ENCODE results near the gene DLL1. TPM values are rescaled to one million over a fixed set of nuclear protein-coding genes. Genes with fewer than 3 reads are reported as not detected.
A peak's percentile ranks its signal among the peaks of the same experiment; 100 is the strongest.

Gene DLL1
- total RNA-seq, 3 donors from 2014 or later: 11.0 to 24.0 (median 16.5) TPM

GRCh38 chr6:170286246-170286933 lies 4.5 kb downstream of the DLL1 start:
- no peak overlapping the region for H3K4me3 ChIP-seq
- H3K36me3 ChIP-seq (ENCODE audit: low read depth): no peaks in the 10 kb centered on the region
- peak; percentile 72 to 80 (median 73) for DNase-seq
- intact Hi-C loops (cut with DNase I, micrococcal nuclease): no loop called here
- no peaks in the 10 kb centered on the region for H3K9me3 ChIP-seq
- TF ChIP-seq CTCF (IDR thresholded peaks at IDR 0.05): no peak
- peaks cover 32% of the 10 kb centered on the region for H3K4me1 ChIP-seq (ENCODE audit: low read depth)
- peak; percentile 57 for ATAC-seq

DNA sequence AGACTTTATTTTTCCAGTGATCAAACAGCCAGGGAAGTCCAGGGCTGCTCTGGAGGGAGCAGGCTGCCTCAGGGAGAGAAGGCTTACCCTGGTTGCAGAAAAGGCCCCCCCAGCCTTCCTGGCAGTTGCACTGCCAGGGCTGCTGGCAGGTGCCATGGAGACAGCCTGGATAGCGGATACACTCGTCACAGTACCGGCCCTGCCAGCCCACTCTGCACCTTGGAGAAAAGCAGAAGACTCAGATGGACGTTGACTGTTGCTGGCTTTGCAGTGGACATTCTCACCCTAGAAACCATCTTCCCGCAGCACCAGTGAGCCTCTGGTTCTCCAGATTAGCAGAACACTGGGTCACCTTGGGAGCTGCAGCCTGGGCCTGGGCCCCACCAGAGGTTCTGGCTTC lies 5.4 kb downstream of the DLL1 start:
- no peak for DNase-seq
- peaks cover 28% of the 10 kb centered on the region for H3K4me1 ChIP-seq (ENCODE audit: low read depth)

GRCh38 chr6:170284866-170285469 lies 5.9 kb downstream of the DLL1 start:
- DNase-seq: no peak
- no peak overlapping the region for H3K4me3 ChIP-seq
- ATAC-seq: no peak
- TF ChIP-seq CTCF (IDR thresholded peaks at IDR 0.05): no peak
- intact Hi-C loops (cut with DNase I, micrococcal nuclease): no loop called here
- no peaks in the 10 kb centered on the region for H3K36me3 ChIP-seq (ENCODE audit: low read depth)
- no peaks in the 10 kb centered on the region for H3K9me3 ChIP-seq
- H3K4me1 ChIP-seq (ENCODE audit: low read depth): peaks cover 27% of the 10 kb centered on the region

More for the DNA sequence above, 5.4 kb downstream of the DLL1 start:
- no peaks in the 10 kb centered on the region for H3K36me3 ChIP-seq (ENCODE audit: low read depth)
- no peak for ATAC-seq
- no peak overlapping the region for H3K4me3 ChIP-seq
- intact Hi-C loops (cut with DNase I, micrococcal nuclease): no loop called here
- no peaks in the 10 kb centered on the region for H3K9me3 ChIP-seq
- no peak for TF ChIP-seq CTCF (IDR thresholded peaks at IDR 0.05)

DNA sequence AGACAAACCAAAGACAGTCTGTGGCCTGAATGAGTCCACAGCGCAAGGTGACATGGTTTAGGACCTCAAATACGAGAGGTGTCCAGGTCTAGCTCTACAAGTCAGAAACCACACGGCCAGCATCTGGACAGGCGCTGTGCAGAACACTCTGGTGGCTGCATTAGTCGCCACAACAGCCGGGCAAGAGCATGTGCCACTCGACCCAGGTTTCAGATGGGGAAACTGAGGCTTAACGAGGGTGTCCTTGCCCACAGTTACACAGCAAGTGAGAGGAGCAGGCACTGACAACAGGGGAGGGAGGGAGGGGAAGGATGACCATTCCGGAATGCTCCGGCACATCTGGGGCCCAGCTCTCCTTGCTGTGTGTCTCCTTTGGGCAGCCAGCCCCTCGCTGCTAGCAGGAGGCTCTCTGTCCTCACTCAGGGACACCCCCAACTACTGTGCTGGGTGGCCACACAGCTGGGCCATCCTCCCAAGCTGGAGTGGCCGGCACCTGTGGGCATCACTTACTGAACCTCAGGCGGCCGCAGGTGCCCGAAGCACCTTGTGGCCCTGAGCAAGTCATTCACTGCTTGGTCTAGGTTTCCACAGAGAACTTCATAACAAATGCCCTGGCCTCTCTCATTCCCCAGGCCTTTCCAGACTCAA lies 6.6 kb downstream of the DLL1 start:
- DNase-seq: no peak
- H3K9me3 ChIP-seq: no peaks in the 10 kb centered on the region
- intact Hi-C loops (cut with DNase I, micrococcal nuclease): no loop called here
- ATAC-seq: no peak
- peaks cover 20% of the 10 kb centered on the region for H3K4me1 ChIP-seq (ENCODE audit: low read depth)
- TF ChIP-seq CTCF (IDR thresholded peaks at IDR 0.05): no peak
- no peaks in the 10 kb centered on the region for H3K36me3 ChIP-seq (ENCODE audit: low read depth)
- no peak overlapping the region for H3K4me3 ChIP-seq

DNA sequence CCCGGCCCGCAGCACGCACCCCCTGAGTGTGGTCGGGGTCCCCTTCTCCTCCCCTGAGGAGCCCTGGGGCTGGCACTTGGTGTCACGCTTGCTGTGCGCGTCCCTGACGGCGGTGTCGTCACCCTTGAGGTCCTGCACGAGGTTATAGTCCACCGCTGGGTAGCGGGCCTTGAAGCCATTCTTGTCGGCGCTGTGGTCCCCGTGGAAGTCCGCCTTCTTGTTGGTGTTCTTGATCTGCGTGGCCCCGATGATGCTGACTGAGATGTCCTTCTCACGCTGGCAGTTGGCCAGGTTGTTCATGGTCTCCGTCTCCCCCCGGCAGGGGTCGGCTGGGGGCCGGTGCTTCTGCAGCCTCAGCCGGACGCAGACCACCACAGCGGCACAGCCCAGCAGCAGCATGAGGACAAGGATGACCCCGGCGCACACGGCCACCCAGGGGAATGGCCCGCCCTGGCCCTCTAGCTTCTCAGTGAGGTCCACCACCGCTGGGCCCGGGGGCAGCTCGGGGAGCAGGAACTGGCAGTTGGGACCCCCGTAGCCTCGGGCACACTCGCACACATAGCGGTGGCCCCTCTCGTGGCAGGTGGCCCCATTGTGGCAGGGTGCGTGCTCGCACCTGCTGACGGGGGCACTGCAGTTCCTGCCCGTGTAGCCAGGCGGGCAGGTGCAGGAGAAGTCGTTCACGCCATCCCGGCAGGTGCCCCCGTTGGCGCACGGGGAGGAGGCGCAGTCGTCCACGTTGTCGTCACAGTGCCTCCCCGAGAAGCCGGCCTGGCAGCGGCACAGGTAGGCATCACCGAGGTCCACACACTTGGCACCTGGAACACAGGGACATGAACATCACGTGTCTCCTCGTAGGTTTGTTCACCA lies 7.4 kb downstream of the DLL1 start:
- no peak for ATAC-seq
- no peak for TF ChIP-seq CTCF (IDR thresholded peaks at IDR 0.05)
- H3K4me1 ChIP-seq (ENCODE audit: low read depth): peaks cover 12% of the 10 kb centered on the region
- no peak for DNase-seq
- no peaks in the 10 kb centered on the region for H3K36me3 ChIP-seq (ENCODE audit: low read depth)
- intact Hi-C loops (cut with DNase I, micrococcal nuclease): no loop called here
- H3K4me3 ChIP-seq: no peak overlapping the region
- H3K9me3 ChIP-seq: no peaks in the 10 kb centered on the region

Measured in mucosa of descending colon (tissue), 3 donors.